ENCODE results near the gene UGT1A5. TPM values are rescaled to one million over a fixed set of nuclear protein-coding genes. Genes with fewer than 3 reads are reported as not detected.

The UGT1A5 gene
- polyA plus RNA-seq, 1 donor from 2014 or later: not detected

- H3K9me3 ChIP-seq (ENCODE audit: low read length): peaks cover 3% of the 10 kb centered on the region
- H3K27ac ChIP-seq (ENCODE audit: low read length): no peak overlapping the region
- H2AFZ ChIP-seq (ENCODE audit: low read depth, low read length): no peak overlapping the region
- H3F3A ChIP-seq (ENCODE audit: insufficient read depth, low read length, poor library complexity, severe bottlenecking): no peaks in the 10 kb centered on the region
- H3K27me3 ChIP-seq (ENCODE audit: insufficient read depth, low read depth, low read length): no peaks in the 10 kb centered on the region
- no peak overlapping the region for H3K4me3 ChIP-seq (ENCODE audit: low read length)
- TF ChIP-seq EP300 (conservative IDR thresholded peaks at IDR 0.05; ENCODE audit: poor library complexity, severe bottlenecking) (no peak), SMC3 (conservative IDR thresholded peaks at IDR 0.05; ENCODE audit: poor library complexity) (no peak), TAF1 (IDR thresholded peaks at IDR 0.05; ENCODE audit: low read depth) (no peak), REST (IDR thresholded peaks at IDR 0.05; ENCODE audit: borderline replicate concordance) (no peak), POLR2AphosphoS5 (IDR thresholded peaks at IDR 0.05) (no peak), EZH2 (IDR thresholded peaks at IDR 0.05; ENCODE audit: borderline replicate concordance, insufficient read depth, low read length, poor library complexity, severe bottlenecking) (no peak), CTCF (IDR thresholded peaks at IDR 0.05; ENCODE audit: poor library complexity, severe bottlenecking) (no peak), MXI1 (conservative IDR thresholded peaks at IDR 0.05; ENCODE audit: poor library complexity, severe bottlenecking) (no peak), RAD21 (conservative IDR thresholded peaks at IDR 0.05) (no peak)
- H3K9me2 ChIP-seq (ENCODE audit: insufficient read depth, low read length): no peaks in the 10 kb centered on the region
- no peaks in the 10 kb centered on the region for H3K36me3 ChIP-seq (ENCODE audit: insufficient read depth, low read length)
- H4K20me1 ChIP-seq (ENCODE audit: insufficient read depth): no peaks in the 10 kb centered on the region
- no peak overlapping the region for H3K4me2 ChIP-seq (ENCODE audit: low read length)
- H3K79me2 ChIP-seq (replicated peaks; ENCODE audit: insufficient read depth, low read length): no peaks in the 10 kb centered on the region
- H3K9ac ChIP-seq (ENCODE audit: low read length): no peak overlapping the region
These were observed 61.1 kb downstream of the UGT1A5 start for GRCh38 chr2:233773854-233774253.

DNA sequence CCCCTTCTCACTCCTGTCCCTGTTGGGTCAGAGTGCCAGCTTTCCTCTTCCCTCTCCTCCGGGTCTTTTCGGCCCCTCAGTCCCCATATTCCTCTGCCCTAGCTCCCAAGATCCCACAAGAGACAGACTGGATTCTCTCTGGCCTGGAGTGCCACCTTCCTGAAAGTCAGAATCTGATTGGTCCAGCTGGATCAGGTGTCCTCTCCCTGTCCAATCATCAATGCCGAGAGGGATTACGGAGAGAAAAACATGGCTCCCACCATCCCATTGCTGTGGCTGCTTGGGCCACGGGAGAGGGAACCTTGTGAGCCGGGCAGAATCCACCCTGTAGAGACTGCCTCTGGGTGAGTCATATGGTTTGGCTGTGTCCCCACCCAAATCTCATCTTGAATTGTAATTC, 62.7 kb downstream of the UGT1A5 start:
- Histone ChIP-seq H4K20me1 (ENCODE audit: insufficient read depth) (no peaks in the 10 kb centered on the region), H3K9me3 (ENCODE audit: low read length) (peaks cover 3% of the 10 kb centered on the region), H3K4me3 (ENCODE audit: low read length) (no peak overlapping the region), H3K9ac (ENCODE audit: low read length) (no peak overlapping the region), H3K4me2 (ENCODE audit: low read length) (no peak overlapping the region), H3K27ac (ENCODE audit: low read length) (no peak overlapping the region), H3K36me3 (ENCODE audit: insufficient read depth, low read length) (no peaks in the 10 kb centered on the region), H3K79me2 (replicated peaks; ENCODE audit: insufficient read depth, low read length) (no peaks in the 10 kb centered on the region), H3F3A (ENCODE audit: insufficient read depth, low read length, poor library complexity, severe bottlenecking) (no peaks in the 10 kb centered on the region), H3K9me2 (ENCODE audit: insufficient read depth, low read length) (no peaks in the 10 kb centered on the region), H3K27me3 (ENCODE audit: insufficient read depth, low read depth, low read length) (no peaks in the 10 kb centered on the region), H2AFZ (ENCODE audit: low read depth, low read length) (no peak overlapping the region)
- TF ChIP-seq RAD21 (conservative IDR thresholded peaks at IDR 0.05) (no peak), EP300 (conservative IDR thresholded peaks at IDR 0.05; ENCODE audit: poor library complexity, severe bottlenecking) (no peak), POLR2AphosphoS5 (IDR thresholded peaks at IDR 0.05) (no peak)

DNA sequence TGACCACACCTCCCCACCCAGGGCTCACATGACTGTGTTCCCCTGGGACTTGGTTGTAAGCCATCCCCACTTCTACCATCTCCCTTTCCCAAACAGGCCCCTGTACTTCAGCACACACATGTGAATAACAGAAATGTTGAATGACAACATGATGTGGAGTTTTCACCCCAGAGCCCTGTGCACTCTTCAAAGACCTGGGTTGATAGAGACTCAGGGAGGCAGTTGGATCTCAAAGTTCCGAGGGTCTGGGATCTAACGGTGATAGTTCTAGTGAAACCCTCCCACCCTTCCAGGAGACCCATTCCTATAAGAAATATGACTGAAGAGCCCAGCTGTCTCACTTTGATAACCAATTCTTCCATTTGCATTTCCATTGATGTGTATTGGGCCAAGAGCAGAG, 65.3 kb downstream of the UGT1A5 start, which contains the start of gene MROH2A:
Gene MROH2A (plus strand): TSS at position 301 of the 400 bp plus-strand sequence. CDS start 1,029 bp downstream, outside the sequence.
- H3K4me2 ChIP-seq (ENCODE audit: low read length): no peak within 1 kb of the TSS
- H3K27me3 ChIP-seq (ENCODE audit: insufficient read depth, low read depth, low read length): no peaks in the 10 kb centered on the region
- no peaks in the 10 kb centered on the region for H4K20me1 ChIP-seq (ENCODE audit: insufficient read depth)
- H3K36me3 ChIP-seq (ENCODE audit: insufficient read depth, low read length): no peaks in the 10 kb centered on the region
- H3K9me2 ChIP-seq (ENCODE audit: insufficient read depth, low read length): no peaks in the 10 kb centered on the region
- H3K9me3 ChIP-seq (ENCODE audit: low read length): peaks cover 3% of the 10 kb centered on the region
- no peak within 1 kb of the TSS for H3K4me3 ChIP-seq (ENCODE audit: low read length)
- no peak within 1 kb of the TSS for H2AFZ ChIP-seq (ENCODE audit: low read depth, low read length)
- no peak within 1 kb of the TSS for H3K27ac ChIP-seq (ENCODE audit: low read length)
- TF ChIP-seq CTCF (IDR thresholded peaks at IDR 0.05; ENCODE audit: poor library complexity, severe bottlenecking): no peak
- TF ChIP-seq MXI1 (conservative IDR thresholded peaks at IDR 0.05; ENCODE audit: poor library complexity, severe bottlenecking): no peak
- no peak for TF ChIP-seq EP300 (conservative IDR thresholded peaks at IDR 0.05; ENCODE audit: poor library complexity, severe bottlenecking)
- TF ChIP-seq TAF1 (IDR thresholded peaks at IDR 0.05; ENCODE audit: low read depth): no peak
- TF ChIP-seq EZH2 (IDR thresholded peaks at IDR 0.05; ENCODE audit: borderline replicate concordance, insufficient read depth, low read length, poor library complexity, severe bottlenecking): no peak
- TF ChIP-seq RAD21 (conservative IDR thresholded peaks at IDR 0.05): no peak
- no peak for TF ChIP-seq SMC3 (conservative IDR thresholded peaks at IDR 0.05; ENCODE audit: poor library complexity)
- TF ChIP-seq REST (IDR thresholded peaks at IDR 0.05; ENCODE audit: borderline replicate concordance): no peak
- no peak for TF ChIP-seq POLR2AphosphoS5 (IDR thresholded peaks at IDR 0.05)
- H3F3A ChIP-seq (ENCODE audit: insufficient read depth, low read length, poor library complexity, severe bottlenecking): no peaks in the 10 kb centered on the region
- H3K9ac ChIP-seq (ENCODE audit: low read length): no peak within 1 kb of the TSS
- H3K79me2 ChIP-seq (replicated peaks; ENCODE audit: insufficient read depth, low read length): no peaks in the 10 kb centered on the region

All from neural cell (in vitro differentiated cells).